IMR-90 (cell line): Measurements from ENCODE around the gene LHX5.

Experiments used
- CEBPB ChIP-seq: IDR thresholded peaks from 2 replicates; pipeline ENCODE4 v1.6.1; 2012; ENCODE audit warnings: low read depth, low read length, improper control_type of control experiment
- POLR2A ChIP-seq: IDR thresholded peaks from 2 replicates; pipeline ENCODE4 v1.6.1; 2012; ENCODE audit warnings: mild to moderate bottlenecking, low read depth, low read length
- RCOR1 ChIP-seq: IDR thresholded peaks from 2 replicates; pipeline ENCODE4 v1.6.1; 2012; ENCODE audit warnings: mild to moderate bottlenecking, low read length, improper control_type of control experiment; ENCODE audit not compliant: insufficient replicate concordance
- RFX5 ChIP-seq: IDR thresholded peaks from 2 replicates; pipeline ENCODE4 v1.8.0; 2012; ENCODE audit warnings: low read depth, mild to moderate bottlenecking, low read length, moderate library complexity
- TF ChIP-seq, protein P1 (sequence below): fragments of 150-350 bp; IDR thresholded peaks from 2 replicates; pipeline ENCODE4 v1.6.1; 2017; ENCODE audit warnings: mild to moderate bottlenecking, antibody characterized with exemption, low read length, low read depth

DNA sequence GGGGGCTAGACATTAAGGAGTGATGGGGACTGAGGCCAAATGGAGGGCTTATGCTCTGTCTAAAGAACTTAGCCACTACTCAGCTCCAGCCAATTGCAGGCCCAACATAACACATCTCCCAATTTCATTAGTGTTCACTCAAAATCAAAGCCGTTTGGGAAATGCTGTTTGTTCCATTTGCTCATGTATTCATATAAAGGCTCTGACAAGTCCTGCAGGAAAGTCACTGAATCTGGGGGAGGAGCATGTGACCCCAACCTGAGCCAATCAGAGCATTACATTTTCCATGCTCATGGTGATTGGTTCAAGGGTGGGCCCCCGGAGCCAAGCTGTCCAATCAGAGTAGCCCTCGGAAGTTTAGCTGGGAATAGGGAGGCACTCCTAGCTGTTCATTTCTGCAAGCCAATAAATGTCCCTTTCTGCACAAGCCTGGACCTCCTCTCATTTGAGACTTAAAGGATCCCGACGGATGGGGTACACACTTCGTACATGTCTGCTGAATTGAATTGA lies 28.6 kb downstream of the LHX5 start:
- TF ChIP-seq POLR2A (no peak), RCOR1 (no peak), CEBPB (no peak), RFX5 (no peak)
- TF ChIP-seq, protein P1, sequence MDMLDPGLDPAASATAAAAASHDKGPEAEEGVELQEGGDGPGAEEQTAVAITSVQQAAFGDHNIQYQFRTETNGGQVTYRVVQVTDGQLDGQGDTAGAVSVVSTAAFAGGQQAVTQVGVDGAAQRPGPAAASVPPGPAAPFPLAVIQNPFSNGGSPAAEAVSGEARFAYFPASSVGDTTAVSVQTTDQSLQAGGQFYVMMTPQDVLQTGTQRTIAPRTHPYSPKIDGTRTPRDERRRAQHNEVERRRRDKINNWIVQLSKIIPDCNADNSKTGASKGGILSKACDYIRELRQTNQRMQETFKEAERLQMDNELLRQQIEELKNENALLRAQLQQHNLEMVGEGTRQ = no peak
